Vagina (tissue), 2 donors: ENCODE results near the gene PDXK.

Experiments used
- POLR2A ChIP-seq, 2 donors: fragments of 450-650 bp; IDR thresholded peaks; one replicate each; pipeline ENCODE4 v1.6.1; 2017; ENCODE audit warnings: antibody characterized with exemption in 2 of 2, mild to moderate bottlenecking in 2 of 2, moderate library complexity in 2 of 2
- POLR2AphosphoS5 ChIP-seq, 2 donors: sonication (generic); formaldehyde crosslinking; IDR thresholded peaks; one replicate each; pipeline ENCODE4 v1.9.0; 2017; ENCODE audit warnings: antibody characterized with exemption in 2 of 2, mild to moderate bottlenecking in 2 of 2, low read depth in 1 of 2; ENCODE audit not compliant: insufficient read depth in 1 of 2
- TF ChIP-seq, protein P1 (sequence below), 3 experiments: fragments of 450-650 bp in 2 of 3; fragments of 200-600 bp in 1 of 3; sonication (generic) in 1 of 3; IDR thresholded peaks; one replicate each; pipeline ENCODE4 v1.5.1; 2017 to 2019; ENCODE audit warnings: antibody characterized with exemption in 3 of 3, mild to moderate bottlenecking in 2 of 3, moderate library complexity in 2 of 3

DNA sequence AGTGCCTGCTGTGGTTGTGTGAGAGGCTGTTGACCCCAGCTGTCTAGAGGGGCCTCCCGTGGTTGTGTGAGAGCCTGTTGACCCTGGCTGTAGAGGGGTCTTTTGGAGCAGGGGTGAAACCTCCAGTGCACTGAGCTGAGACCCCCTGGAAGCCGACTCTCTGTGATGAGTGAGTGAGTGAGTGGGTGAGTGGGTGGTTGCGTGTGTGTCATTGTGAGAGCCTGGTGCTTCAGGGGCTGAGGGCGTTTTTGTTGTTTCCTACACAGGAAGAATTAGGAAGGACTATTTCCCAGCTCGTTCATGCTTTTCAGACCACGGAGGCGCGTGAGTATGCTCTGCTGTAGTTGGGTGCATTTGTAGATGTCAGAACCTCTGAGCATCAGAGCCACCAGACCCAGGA lies 73.5 kb downstream of the PDXK start:
- TF ChIP-seq, protein P1, sequence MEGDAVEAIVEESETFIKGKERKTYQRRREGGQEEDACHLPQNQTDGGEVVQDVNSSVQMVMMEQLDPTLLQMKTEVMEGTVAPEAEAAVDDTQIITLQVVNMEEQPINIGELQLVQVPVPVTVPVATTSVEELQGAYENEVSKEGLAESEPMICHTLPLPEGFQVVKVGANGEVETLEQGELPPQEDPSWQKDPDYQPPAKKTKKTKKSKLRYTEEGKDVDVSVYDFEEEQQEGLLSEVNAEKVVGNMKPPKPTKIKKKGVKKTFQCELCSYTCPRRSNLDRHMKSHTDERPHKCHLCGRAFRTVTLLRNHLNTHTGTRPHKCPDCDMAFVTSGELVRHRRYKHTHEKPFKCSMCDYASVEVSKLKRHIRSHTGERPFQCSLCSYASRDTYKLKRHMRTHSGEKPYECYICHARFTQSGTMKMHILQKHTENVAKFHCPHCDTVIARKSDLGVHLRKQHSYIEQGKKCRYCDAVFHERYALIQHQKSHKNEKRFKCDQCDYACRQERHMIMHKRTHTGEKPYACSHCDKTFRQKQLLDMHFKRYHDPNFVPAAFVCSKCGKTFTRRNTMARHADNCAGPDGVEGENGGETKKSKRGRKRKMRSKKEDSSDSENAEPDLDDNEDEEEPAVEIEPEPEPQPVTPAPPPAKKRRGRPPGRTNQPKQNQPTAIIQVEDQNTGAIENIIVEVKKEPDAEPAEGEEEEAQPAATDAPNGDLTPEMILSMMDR (IDR thresholded peaks at IDR 0.05): no peak
- TF ChIP-seq POLR2A (IDR thresholded peaks at IDR 0.05): no peak
- TF ChIP-seq POLR2AphosphoS5 (IDR thresholded peaks at IDR 0.05; ENCODE audit: insufficient read depth in 1 of 2, low read depth in 1 of 2): no peak
